ENCODE data around the gene MFAP4. TPM values are rescaled to one million over a fixed set of nuclear protein-coding genes. Genes with fewer than 3 reads are reported as not detected.
"Not testable (repeated sequence)": the region's sequence is repeated elsewhere in the genome, so short reads cannot be mapped to it uniquely, and the experiment has no call there.

Gene MFAP4
- total RNA-seq, 1 donor from 2014 or later, result 0.82 TPM

DNA sequence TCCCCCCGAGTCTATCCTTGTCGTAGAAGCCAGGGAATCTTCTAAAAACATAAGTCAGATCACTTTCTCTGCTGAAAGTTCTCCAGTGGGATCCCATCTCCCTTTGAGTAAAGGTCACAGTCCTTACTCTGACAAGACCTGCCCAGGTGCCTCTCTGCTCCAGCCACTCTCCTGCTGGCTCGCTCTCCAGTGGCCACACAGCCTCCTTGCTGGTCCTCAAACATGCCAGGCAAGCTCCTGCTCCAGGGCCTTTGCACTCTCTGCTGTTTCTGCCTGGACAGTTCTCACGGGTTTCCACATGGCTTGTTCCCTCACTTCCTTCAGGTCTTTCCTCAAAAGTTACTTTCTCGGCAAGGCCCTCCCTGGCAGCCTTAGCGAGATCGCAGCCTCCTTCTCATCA lies 27.8 kb downstream of the MFAP4 start:
- FAIRE-seq, result no peak
- DNase-seq (ENCODE audit: low spot score in 2 of 2), result no peak

- FAIRE-seq (no peak), DNase-seq (ENCODE audit: low spot score in 2 of 2) (no peak)
Measured at GRCh38 chr17:19357761-19358160, 29.2 kb downstream of the MFAP4 start.

DNA sequence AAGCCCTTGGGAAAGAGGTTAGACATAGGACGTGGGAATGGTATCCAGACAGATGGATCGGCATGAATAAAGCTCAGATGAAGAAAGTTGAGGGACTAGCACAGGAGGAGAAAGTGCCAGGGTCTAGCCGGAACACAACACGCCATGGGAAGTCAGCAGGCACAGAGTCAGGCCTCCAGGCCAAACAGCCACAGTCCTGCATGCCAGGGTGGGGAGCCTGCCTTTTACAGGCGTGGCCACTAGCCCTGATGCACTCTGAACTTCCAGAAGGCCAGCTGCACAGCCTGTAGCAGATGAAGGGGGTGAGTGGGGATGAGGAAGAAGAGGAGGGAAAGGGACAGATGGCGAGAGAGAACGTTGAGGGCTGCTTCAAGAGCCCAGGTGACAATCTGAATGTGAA lies 29.6 kb downstream of the MFAP4 start:
- DNase-seq (ENCODE audit: low spot score in 2 of 2) (no peak), FAIRE-seq (no peak)

- DNase-seq (ENCODE audit: low spot score in 2 of 2), result no peak
- no peak for FAIRE-seq
Measured at GRCh38 chr17:19354748-19355147, 32.2 kb downstream of the MFAP4 start.

DNA sequence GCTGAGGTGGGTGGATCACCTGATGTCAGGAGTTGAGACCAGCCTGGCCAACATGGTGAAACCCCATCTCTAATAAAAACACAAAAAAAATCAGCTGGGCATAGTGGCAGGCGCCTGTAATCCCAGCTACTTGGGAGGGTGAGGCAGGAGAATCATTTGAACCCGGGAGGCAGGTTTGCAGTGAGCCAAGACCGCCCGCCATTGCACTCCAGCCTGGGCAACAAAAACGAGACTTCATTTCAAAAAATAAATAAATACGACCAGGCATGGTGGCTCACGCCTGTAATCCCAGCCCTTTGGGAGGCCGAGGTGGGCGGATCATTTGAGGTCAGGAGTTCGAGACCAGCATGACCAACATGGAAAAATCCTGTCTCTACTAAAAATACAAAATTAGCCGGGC lies 33.6 kb downstream of the MFAP4 start:
- DNase-seq (ENCODE audit: low spot score in 2 of 2); FAIRE-seq: not testable (repeated sequence)

GRCh38 chr17:19348806-19349205 lies 38.2 kb downstream of the MFAP4 start:
- no peak for DNase-seq (ENCODE audit: low spot score in 2 of 2)
- FAIRE-seq, result no peak

DNA sequence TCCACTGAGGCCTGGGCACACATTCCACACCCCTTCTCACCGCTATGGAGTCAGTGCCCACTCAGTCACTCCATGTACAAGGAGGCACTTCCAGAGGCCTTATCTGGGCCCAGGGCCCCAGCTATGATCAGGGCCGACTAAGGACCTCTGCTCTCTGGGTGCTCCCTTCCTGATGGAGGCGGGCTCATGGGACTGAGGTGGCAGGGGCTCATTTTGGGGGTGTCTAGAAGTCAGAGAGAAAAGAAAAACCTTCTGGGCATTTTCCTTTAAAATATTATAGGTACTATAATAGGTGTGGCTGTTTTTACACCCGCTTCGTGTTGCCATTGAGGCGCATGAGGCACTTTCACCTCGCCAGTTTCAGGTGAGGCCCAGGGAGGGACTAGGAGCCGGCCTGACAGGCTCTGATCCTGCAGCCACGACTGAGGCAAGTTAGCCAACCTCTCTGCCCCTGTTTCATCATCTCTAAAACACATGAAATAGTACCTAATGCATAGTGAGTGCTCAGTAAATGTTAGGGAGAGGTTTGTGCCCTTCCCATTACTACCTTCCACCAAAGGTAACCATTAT lies 38.8 kb downstream of the MFAP4 start:
- no peak for FAIRE-seq
- DNase-seq (ENCODE audit: low spot score in 2 of 2), result no peak

- FAIRE-seq (no peak), DNase-seq (ENCODE audit: low spot score in 2 of 2) (no peak)
Measured at GRCh38 chr17:19347323-19348080, 39.5 kb downstream of the MFAP4 start.

DNA sequence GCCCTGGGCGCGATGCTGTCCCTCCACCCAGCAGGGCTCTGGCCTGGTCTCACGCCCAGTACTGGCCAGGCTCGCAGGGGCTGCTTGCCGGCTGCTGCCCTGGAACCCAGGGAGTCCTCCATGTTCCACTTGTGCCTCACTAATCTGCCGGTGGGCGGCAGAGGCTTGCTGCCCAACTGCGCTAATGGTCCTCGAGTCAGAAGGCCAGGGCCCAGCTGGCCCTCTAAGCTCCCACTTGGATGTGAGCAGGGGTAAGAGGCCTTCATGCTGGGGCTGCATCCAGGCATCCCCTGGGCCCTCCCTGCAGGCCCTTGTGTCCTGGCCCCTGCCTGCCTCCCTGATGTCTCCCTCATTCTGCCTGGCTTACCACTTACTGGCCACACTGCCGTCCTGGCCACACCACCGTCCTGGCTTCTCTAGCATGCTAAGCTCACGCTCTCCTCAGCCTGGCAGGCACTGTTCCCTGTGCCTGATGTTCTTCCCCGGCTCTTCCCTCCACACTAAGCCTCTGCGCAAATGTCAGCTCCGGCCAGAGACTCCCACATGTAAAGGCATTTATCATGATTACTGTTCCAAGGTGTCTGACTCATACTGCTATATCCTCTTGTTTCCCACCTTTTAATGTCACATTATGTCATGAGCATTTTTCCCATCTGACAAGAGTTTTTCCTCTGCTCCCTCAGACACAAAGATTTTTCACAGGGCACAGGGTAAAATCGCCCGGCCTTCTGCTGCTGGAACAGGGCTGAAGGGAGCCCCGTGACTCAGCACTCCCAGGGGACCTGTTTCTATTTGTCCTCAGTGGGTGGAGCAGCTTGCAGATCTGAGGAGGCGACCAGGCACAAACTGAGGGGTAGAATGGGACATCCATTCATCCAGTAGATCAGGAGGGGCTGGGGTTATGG lies 40.4 kb downstream of the MFAP4 start:
- DNase-seq (ENCODE audit: low spot score in 2 of 2) (peak in 1 of 2 donors; percentile 65), FAIRE-seq (no peak)

- FAIRE-seq (no peak), DNase-seq (ENCODE audit: low spot score in 2 of 2) (no peak)
Measured at GRCh38 chr17:19345486-19346350, 41.3 kb downstream of the MFAP4 start.

DNA sequence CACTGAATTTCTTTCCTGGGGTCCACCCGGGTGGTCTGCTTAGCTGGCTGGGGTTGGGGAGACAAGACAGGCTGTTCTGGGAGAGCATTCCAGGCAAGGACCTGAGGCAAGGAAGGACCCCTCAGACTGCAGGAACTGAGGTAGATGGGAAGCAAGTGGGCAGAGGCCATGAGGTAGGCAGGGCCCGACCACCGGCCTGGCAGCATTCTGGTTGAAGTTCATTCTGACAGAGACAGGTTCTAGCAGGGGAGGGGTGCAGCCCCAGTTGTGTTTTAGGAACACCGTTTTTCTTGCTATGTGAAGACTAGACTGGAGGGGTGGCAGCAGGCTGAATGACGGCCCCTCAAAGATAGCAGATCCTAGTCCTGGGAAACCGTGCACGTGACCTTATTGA lies 41.9 kb downstream of the MFAP4 start:
- DNase-seq (ENCODE audit: low spot score in 2 of 2) (no peak), FAIRE-seq (no peak)

DNA sequence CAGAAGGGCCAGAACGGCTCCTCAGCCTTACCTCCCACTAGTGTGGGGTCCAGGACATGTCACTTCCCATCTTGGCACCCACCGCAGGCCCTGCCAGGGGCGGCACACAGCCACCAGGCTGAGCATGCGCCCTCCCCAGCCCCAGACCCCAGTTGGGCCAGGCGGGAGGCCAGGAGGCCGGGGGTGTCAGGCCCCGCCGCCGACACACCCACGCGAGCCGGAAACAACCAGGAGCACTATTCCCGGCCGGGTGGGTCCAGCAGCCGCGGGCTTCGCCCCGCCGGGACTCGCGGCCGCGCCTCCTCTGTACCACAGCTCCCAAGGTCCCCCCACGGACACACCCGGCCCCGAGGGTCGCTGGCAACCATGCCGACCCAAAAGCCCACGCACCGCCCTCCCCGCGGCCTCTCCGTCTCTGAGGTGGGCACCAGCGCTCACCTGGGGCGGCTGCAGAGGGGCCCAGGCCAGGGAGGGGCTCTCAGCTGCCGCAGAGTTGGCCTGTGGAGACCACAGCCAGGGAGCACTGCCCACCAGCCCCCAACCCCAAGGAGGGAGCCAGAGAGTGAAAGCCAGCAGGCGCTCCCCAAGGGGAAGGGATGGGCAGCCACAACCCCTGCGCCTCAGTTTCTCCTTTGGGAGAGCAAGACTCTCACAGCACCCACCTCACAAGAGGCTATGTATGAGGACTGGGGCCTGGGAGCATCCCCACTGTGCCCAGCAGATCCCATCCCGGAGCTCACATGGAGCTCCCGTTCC lies 42.5 kb downstream of the MFAP4 start:
- FAIRE-seq (no peak), DNase-seq (ENCODE audit: low spot score in 2 of 2) (no peak)

- DNase-seq (ENCODE audit: low spot score in 2 of 2) (no peak), FAIRE-seq (no peak)
Measured at GRCh38 chr17:19343671-19344151, 43.3 kb downstream of the MFAP4 start.

GRCh38 chr17:19343256-19343630 lies 43.7 kb downstream of the MFAP4 start:
- FAIRE-seq (no peak), DNase-seq (ENCODE audit: low spot score in 2 of 2) (no peak)

GRCh38 chr17:19342611-19343255 lies 44.3 kb downstream of the MFAP4 start:
- no peak for DNase-seq (ENCODE audit: low spot score in 2 of 2)

GRCh38 chr17:19341641-19342610 lies 45.1 kb downstream of the MFAP4 start:
- FAIRE-seq (no peak), DNase-seq (ENCODE audit: low spot score in 2 of 2) (no peak)

More at GRCh38 chr17:19342611-19343255, 44.3 kb downstream of the MFAP4 start:
- FAIRE-seq, result no peak

DNA sequence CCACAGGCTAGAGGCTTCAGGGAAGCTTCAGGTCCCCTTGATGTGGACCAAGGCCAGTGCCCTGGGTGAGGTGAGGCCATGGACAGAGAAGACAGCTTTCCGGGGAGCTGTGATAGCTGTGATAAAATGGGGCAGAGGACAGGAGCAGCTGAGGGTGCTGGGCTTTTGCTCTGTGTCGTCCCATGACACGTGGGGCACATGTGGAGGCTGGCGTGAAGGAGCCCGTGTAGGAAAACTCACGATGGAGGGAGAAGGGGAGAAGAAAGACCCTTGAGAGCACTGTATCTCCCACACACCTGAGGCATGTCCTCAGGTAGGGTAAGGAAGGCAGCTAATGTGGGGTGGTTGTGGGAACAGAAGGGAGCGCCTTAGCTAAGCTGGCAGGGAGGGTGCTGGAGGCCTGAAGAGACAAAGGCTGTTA lies 45.8 kb downstream of the MFAP4 start:
- DNase-seq (ENCODE audit: low spot score in 2 of 2) (no peak), FAIRE-seq (no peak)

DNA sequence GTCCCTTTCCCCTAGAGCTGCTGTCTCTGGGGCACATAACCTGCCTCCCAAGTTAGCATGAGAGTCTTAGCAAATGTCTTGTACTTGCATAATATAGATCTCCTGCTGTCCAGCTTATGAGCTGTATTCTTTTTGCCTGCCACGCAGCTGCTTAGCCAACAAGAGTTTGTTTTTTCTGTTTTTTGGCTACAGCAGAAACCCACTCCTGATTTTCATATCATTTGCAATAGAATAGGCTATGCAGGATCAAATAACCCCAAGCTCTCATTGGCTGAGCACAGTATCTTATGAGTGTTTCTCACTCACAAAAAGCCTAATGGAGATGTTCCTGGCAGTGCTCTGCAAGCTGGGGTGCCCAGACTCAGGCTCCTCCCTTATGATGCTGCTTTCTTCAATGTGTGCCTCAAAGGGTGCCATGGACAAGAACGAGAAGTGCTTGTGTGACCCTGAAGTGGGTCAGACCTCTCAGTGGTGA lies 47.6 kb downstream of the MFAP4 start:
- FAIRE-seq, result no peak
- DNase-seq (ENCODE audit: low spot score in 2 of 2), result no peak
